Thymus (tissue), 11 donors: ENCODE results near the gene CCDC170. TPM values are rescaled to one million over a fixed set of nuclear protein-coding genes. Genes with fewer than 3 reads are reported as not detected.
"Not testable (repeated sequence)": the region's sequence is repeated elsewhere in the genome, so short reads cannot be mapped to it uniquely, and the experiment has no call there.

Source experiments
- DNase-seq, 9 donors: peaks; one replicate each; pipeline ENCODE4 v3.0.0-alpha.2; 2013; ENCODE audit warnings: low spot score in 9 of 9, low read depth in 6 of 9, missing footprints in 1 of 9
- H3K27ac ChIP-seq, 2 donors: one replicate each; pipeline ENCODE4 v1.5.1; 2013; ENCODE audit warnings: control low read depth in 1 of 2, low read depth in 1 of 2, low read length in 1 of 2, mild to moderate bottlenecking in 1 of 2, moderate library complexity in 1 of 2
- H3K27me3 ChIP-seq, 2 donors: one replicate each; pipeline ENCODE4 v1.5.1; 2013; ENCODE audit warnings: low read length in 1 of 2; ENCODE audit not compliant: control insufficient read depth in 2 of 2, insufficient read depth in 1 of 2
- H3K36me3 ChIP-seq, 2 donors: one replicate each; pipeline ENCODE4 v1.5.1; 2013; ENCODE audit warnings: low read length in 1 of 2, mild to moderate bottlenecking in 1 of 2, moderate library complexity in 1 of 2; ENCODE audit not compliant: control insufficient read depth in 2 of 2, insufficient read depth in 2 of 2
- H3K4me1 ChIP-seq, 2 donors: one replicate each; pipeline ENCODE4 v1.5.1; 2013; ENCODE audit warnings: low read length in 2 of 2; ENCODE audit not compliant: control insufficient read depth in 2 of 2, insufficient read depth in 2 of 2
- H3K4me3 ChIP-seq, 2 donors: one replicate each; pipeline ENCODE4 v1.5.1; 2013; ENCODE audit warnings: low read length in 2 of 2, control low read depth in 1 of 2, mild to moderate bottlenecking in 1 of 2
- H3K9me3 ChIP-seq, 2 donors: one replicate each; pipeline ENCODE4 v1.5.1; 2013; ENCODE audit warnings: low read length in 1 of 2, mild to moderate bottlenecking in 1 of 2; ENCODE audit not compliant: control insufficient read depth in 2 of 2, insufficient read depth in 1 of 2
- WGBS: extraction: QIAGEN DNeasy Blood & Tissue Kit; methylation state at CpG from one replicate; pipeline ENCODE4 v1.1.7; 2013; 5-methylcytosine and 5-hydroxymethylcytosine counted together
- polyA plus RNA-seq: library from polyadenylated mRNA; stranded (reverse); fragments of 200-250 nt; gene quantifications from one replicate; pipeline ENCODE4 v1.2.3, GENCODE V29; 2013
- total RNA-seq: library from RNA; stranded (reverse); fragments of 120-200 nt; gene quantifications from one replicate; pipeline ENCODE4 v1.2.4, GENCODE V29; 2013
- donor health status: healthy.

CCDC170 gene
- total and polyA plus RNA-seq, 2 donors: 0.21 to 0.66 TPM

- WGBS: 93% methylated on average over 1 of the region's 1 CpG
- no peak for DNase-seq
- Histone ChIP-seq H3K9me3 (no peaks in the 10 kb centered on the region), H3K4me3 (no peak overlapping the region), H3K36me3 (no peaks in the 10 kb centered on the region), H3K27me3 (no peaks in the 10 kb centered on the region), H3K4me1 (no peaks in the 10 kb centered on the region), H3K27ac (no peak overlapping the region)
Measured at GRCh38 chr6:151501511-151502136, 7.8 kb downstream of the CCDC170 start.

GRCh38 chr6:151502499-151502898 lies 8.7 kb downstream of the CCDC170 start:
- Histone ChIP-seq H3K4me1 (no peaks in the 10 kb centered on the region), H3K36me3 (no peaks in the 10 kb centered on the region), H3K9me3 (no peaks in the 10 kb centered on the region), H3K27me3 (no peaks in the 10 kb centered on the region), H3K27ac (no peak overlapping the region), H3K4me3 (no peak overlapping the region)
- DNase-seq: no peak
- WGBS: 99% methylated on average over 4 of the region's 4 CpGs

- no peaks in the 10 kb centered on the region for H3K27me3 ChIP-seq
Measured at GRCh38 chr6:151506761-151507160, 12.9 kb downstream of the CCDC170 start.

GRCh38 chr6:151509048-151509447 lies 15.2 kb downstream of the CCDC170 start:
- Histone ChIP-seq H3K27ac (no peak overlapping the region), H3K4me1 (no peaks in the 10 kb centered on the region), H3K36me3 (no peaks in the 10 kb centered on the region), H3K4me3 (no peak overlapping the region), H3K9me3 (no peaks in the 10 kb centered on the region), H3K27me3 (no peaks in the 10 kb centered on the region)
- no peak for DNase-seq
- WGBS: 90% methylated on average over 2 of the region's 2 CpGs

More at GRCh38 chr6:151506761-151507160, 12.9 kb downstream of the CCDC170 start:
- Histone ChIP-seq H3K4me1 (no peaks in the 10 kb centered on the region), H3K4me3 (no peak overlapping the region), H3K36me3 (no peaks in the 10 kb centered on the region), H3K27ac (no peak overlapping the region), H3K9me3 (no peaks in the 10 kb centered on the region)
- no peak for DNase-seq
- 95% methylated on average over 2 of the region's 2 CpGs for WGBS

- Histone ChIP-seq H3K27me3 (no peaks in the 10 kb centered on the region), H3K4me1 (no peaks in the 10 kb centered on the region), H3K27ac (no peak overlapping the region), H3K9me3 (no peaks in the 10 kb centered on the region), H3K36me3 (no peaks in the 10 kb centered on the region), H3K4me3 (no peak overlapping the region)
- 63% methylated on average over 5 of the region's 5 CpGs for WGBS
- no peak for DNase-seq
Measured at GRCh38 chr6:151512481-151512880, 18.7 kb downstream of the CCDC170 start.

GRCh38 chr6:151514000-151514730 lies 20.3 kb downstream of the CCDC170 start:
- Histone ChIP-seq H3K4me3 (no peak overlapping the region), H3K4me1 (no peaks in the 10 kb centered on the region), H3K27ac (no peak overlapping the region), H3K36me3 (no peaks in the 10 kb centered on the region), H3K27me3 (no peaks in the 10 kb centered on the region), H3K9me3 (peaks cover 0 to 9% of the 10 kb centered on the region in 2 donors)
- WGBS: 86% methylated on average over 9 of the region's 9 CpGs
- DNase-seq: no peak

GRCh38 chr6:151518992-151519391 lies 25.2 kb downstream of the CCDC170 start:
- 92% methylated on average over 5 of the region's 5 CpGs for WGBS
- not testable (repeated sequence) for H3K9me3 ChIP-seq, DNase-seq, H3K27me3 ChIP-seq, H3K4me1 ChIP-seq, H3K36me3 ChIP-seq, H3K27ac ChIP-seq, H3K4me3 ChIP-seq

GRCh38 chr6:151523034-151523433 lies 29.2 kb downstream of the CCDC170 start:
- H3K27me3 ChIP-seq: no peaks in the 10 kb centered on the region
- H3K4me3 ChIP-seq: no peak overlapping the region
- 93% methylated on average over 1 of the region's 1 CpG for WGBS
- no peak for DNase-seq
- H3K4me1 ChIP-seq: no peaks in the 10 kb centered on the region
- peaks cover 0 to 8% of the 10 kb centered on the region in 2 donors for H3K9me3 ChIP-seq
- H3K36me3 ChIP-seq: no peaks in the 10 kb centered on the region
- H3K27ac ChIP-seq: no peak overlapping the region

GRCh38 chr6:151524059-151524458 lies 30.2 kb downstream of the CCDC170 start:
- no peaks in the 10 kb centered on the region for H3K36me3 ChIP-seq
- no peaks in the 10 kb centered on the region for H3K9me3 ChIP-seq
- H3K4me1 ChIP-seq: no peaks in the 10 kb centered on the region
- no peak for DNase-seq
- no peak overlapping the region for H3K27ac ChIP-seq
- H3K4me3 ChIP-seq: no peak overlapping the region
- no peaks in the 10 kb centered on the region for H3K27me3 ChIP-seq
- 89% methylated on average over 2 of the region's 2 CpGs for WGBS
